MG63 (cell line): Measurements from ENCODE around the gene CACNA2D3. TPM values are rescaled to one million over a fixed set of nuclear protein-coding genes. Genes with fewer than 3 reads are reported as not detected.

ENCODE experiments used
- DNase-seq: peaks from one replicate; pipeline ENCODE4 v3.0.0-alpha.2; 2020
- H3K27me3 ChIP-seq: fragments of 250-450 bp; sonication (Bioruptor Pico); 2 replicates; pipeline ENCODE4 v1.5.1; 2020; ENCODE audit warnings: mild to moderate bottlenecking, moderate library complexity
- H3K36me3 ChIP-seq: fragments of 250-450 bp; sonication (Bioruptor Pico); 2 replicates; pipeline ENCODE4 v1.5.1; 2020; ENCODE audit warnings: mild to moderate bottlenecking, moderate library complexity
- H3K4me3 ChIP-seq: fragments of 250-450 bp; sonication (Bioruptor Pico); 2 replicates; pipeline ENCODE4 v1.5.1; 2020; ENCODE audit warnings: mild to moderate bottlenecking, moderate library complexity
- H3K9me3 ChIP-seq: fragments of 250-450 bp; sonication (Bioruptor Pico); 2 replicates; pipeline ENCODE4 v1.5.1; 2020; ENCODE audit warnings: mild to moderate bottlenecking, moderate library complexity
- total RNA-seq: library from RNA; depleted of rRNA; stranded (reverse); fragments of >200 nt; shearing (Covaris generic); gene quantifications from 2 replicates; pipeline ENCODE4 v1.2.3, GENCODE V29; 2014; ENCODE audit warnings: low replicate concordance

The CACNA2D3 gene
- total RNA-seq, 1 experiment from 2014 or later, result 2.0 TPM

DNA sequence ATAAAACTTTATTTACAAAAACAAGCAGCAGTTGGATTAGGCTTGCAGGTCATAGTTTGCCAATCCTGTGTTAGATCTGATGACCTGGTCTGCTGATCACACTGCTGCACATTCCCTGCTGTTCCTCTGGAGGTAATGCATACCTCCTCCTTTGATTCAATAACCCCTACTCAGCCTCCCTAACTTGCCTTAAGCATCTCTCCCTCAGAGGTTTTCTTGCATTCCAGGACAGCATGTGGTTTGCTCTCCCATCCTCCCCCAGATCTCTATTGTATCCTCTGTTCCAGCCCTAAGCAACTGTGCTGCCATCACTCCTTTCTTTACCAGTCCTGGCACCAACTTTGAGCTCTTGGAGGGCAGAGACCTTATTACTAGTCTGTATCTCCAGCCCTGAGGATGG lies 63.4 kb downstream of the CACNA2D3 start:
- DNase-seq, result no peak
- no peaks in the 10 kb centered on the region for H3K36me3 ChIP-seq
- no peaks in the 10 kb centered on the region for H3K27me3 ChIP-seq
- H3K9me3 ChIP-seq, result no peaks in the 10 kb centered on the region
- H3K4me3 ChIP-seq, result no peak overlapping the region

DNA sequence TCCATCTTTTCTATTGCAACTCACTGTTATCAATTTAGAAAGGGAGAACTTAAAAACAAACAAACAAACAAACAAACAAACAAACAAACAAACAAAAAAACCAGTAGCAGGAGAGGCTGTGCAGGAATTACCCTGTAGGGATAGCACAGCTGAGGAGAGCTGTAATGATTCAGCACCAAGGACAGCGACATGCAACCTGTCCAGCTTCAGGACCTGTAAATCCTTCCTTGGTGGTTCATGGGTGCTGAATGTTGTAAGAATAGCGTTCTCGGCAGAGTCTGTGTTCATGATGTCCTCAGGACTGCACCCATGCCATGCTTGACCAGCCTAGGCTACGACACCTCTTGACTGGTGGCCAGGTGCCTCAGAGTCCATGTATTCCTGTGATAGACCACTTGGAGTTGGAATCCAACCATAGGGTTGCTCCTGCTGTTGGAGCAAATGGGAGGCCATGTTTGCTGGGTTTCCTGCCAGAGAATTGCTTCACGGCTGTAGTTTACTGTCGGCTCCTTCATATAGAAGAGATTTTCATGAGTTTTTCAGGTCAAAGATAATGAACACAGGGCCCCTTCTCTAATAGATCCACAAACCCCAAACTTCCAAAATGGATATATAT lies 65.9 kb downstream of the CACNA2D3 start:
- H3K36me3 ChIP-seq, result no peaks in the 10 kb centered on the region
- no peak overlapping the region for H3K4me3 ChIP-seq
- DNase-seq, result peak; percentile 33
- no peaks in the 10 kb centered on the region for H3K27me3 ChIP-seq
- H3K9me3 ChIP-seq, result no peaks in the 10 kb centered on the region

DNA sequence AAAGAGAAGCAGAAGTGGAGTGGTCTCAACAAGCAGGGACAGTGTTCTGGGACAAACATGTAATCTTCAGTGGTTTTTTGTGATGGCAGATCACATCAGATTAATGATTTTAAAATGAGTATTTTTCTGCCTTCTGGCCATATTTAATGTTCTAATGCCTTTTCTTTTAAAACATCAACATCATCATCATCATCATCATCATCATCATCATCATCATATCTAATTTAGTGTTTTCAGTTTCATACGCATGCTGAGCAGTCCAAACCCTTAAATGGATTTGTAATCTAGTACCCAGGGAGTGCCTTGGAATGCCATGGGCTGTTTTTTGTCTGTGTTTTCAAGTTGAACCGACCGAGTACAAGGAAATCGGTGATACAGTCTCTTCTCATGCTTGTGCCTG lies 68.9 kb downstream of the CACNA2D3 start:
- H3K27me3 ChIP-seq, result no peaks in the 10 kb centered on the region
- no peaks in the 10 kb centered on the region for H3K36me3 ChIP-seq
- no peaks in the 10 kb centered on the region for H3K9me3 ChIP-seq
- DNase-seq, result no peak
- no peak overlapping the region for H3K4me3 ChIP-seq

DNA sequence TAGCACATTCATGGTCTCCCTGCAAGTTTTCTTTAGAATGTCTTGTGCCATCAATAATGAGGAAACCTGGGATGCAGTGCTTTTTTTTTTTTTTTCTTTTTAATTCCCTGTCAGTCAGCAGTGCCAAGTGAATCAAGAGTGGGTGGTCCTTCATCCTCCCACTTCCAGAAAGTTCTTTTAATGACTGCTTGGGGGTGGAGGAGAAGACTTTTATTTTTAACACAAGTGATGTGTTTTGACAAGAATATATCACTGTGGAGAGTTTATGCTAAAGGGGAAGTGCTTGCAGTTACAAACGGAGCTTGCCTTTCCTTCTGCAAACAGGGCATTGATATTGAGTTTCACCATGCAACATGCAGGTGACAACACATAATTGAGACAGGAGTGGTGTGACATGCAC lies 69.7 kb downstream of the CACNA2D3 start:
- no peak for DNase-seq
- Histone ChIP-seq H3K4me3 (no peak overlapping the region), H3K36me3 (no peaks in the 10 kb centered on the region), H3K9me3 (no peaks in the 10 kb centered on the region), H3K27me3 (no peaks in the 10 kb centered on the region)

DNA sequence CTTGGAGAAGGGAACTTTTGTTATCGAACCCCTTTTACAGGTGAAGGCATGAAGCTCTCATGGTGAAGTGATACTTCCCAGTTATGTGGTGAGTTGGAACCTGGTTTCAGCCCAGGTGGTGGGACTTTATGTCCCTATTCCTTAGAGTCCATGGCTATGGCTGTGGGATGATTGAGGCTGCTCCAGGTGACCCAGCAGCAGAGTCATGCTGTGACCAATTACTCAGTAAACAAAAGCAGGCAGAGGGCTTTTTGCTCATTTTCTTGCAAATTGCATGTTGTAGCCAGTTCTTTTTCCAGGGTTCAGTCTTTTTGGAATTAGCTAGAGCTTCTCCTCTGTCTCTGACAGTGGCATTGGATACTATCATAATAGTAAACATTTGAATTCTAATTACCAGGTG lies 70.7 kb downstream of the CACNA2D3 start:
- DNase-seq, result no peak
- H3K27me3 ChIP-seq, result no peaks in the 10 kb centered on the region
- no peaks in the 10 kb centered on the region for H3K9me3 ChIP-seq
- H3K36me3 ChIP-seq, result no peaks in the 10 kb centered on the region
- H3K4me3 ChIP-seq, result no peak overlapping the region

DNA sequence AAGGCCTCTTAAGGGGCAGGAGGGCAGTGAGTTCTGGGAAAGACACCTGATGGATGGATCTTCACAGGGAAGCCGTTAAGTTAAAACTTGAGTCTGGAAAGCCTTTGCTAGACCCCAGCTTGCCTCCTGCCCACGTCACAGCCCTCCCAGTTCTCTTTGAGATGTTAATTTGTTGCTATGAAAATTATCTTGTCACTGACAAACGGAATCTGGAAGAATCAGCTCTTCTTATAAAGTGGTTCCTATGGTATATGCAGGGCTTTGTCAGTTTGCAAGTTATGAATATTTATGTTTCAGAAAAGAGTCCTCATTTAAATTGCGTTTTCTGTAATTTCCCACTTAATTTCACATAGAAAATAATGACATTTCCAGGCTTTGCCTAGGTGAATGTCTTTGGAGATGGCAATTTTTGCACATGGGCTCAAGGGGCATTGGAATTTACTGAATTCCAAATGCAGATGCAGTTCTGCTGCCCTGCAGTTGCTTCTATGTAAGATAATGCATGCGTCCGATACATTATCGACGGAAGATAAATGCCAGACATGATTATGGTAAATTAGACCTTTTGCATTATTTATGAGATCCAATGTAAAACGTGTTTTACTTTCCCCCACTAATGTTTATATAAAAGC lies 74.1 kb downstream of the CACNA2D3 start:
- DNase-seq, result no peak
- Histone ChIP-seq H3K4me3 (no peak overlapping the region), H3K36me3 (no peaks in the 10 kb centered on the region), H3K27me3 (no peaks in the 10 kb centered on the region), H3K9me3 (no peaks in the 10 kb centered on the region)

DNA sequence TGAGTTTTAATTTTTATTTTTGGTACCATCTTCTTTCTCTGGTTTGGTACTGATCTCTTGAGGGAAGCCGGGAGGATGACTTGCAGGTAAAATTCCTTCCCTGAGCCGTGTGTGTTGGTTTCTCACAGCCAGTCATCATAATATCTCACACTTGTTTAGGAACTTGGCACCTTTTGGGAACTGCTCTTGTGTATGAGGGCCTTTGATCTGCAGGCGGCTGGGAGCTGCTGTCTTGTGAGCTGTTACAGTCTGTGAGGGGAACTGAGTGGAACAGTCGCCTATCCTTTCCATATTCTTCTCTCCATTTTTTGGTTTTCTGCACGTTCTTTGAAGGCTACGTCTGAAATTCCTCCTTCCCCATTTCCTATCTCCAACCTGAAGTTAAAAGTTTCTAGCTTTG lies 75.2 kb downstream of the CACNA2D3 start:
- no peaks in the 10 kb centered on the region for H3K9me3 ChIP-seq
- no peak overlapping the region for H3K4me3 ChIP-seq
- no peak for DNase-seq
- no peaks in the 10 kb centered on the region for H3K36me3 ChIP-seq
- H3K27me3 ChIP-seq, result no peaks in the 10 kb centered on the region

DNA sequence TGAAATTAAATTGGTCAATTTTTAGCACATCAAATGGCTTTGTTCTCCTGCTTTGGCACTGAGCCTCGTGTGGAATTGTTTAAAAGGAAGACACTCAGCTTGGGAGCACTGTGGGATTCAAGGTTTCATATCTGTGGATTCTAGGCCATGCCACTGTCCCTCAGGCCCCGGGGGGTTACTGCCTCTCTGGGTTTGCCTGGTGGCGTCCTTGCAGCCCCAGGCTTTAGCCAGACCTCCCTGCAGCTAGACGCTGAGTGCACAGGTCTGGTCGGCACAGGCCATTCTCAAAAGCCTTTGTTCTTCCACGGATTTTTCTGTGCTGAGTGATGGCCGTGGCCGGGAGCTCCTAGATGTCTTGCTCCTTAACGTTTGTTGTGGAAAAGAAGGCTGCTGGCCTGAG lies 76.2 kb downstream of the CACNA2D3 start:
- H3K27me3 ChIP-seq, result no peaks in the 10 kb centered on the region
- no peak overlapping the region for H3K4me3 ChIP-seq
- no peaks in the 10 kb centered on the region for H3K36me3 ChIP-seq
- H3K9me3 ChIP-seq, result no peaks in the 10 kb centered on the region
- no peak for DNase-seq

DNA sequence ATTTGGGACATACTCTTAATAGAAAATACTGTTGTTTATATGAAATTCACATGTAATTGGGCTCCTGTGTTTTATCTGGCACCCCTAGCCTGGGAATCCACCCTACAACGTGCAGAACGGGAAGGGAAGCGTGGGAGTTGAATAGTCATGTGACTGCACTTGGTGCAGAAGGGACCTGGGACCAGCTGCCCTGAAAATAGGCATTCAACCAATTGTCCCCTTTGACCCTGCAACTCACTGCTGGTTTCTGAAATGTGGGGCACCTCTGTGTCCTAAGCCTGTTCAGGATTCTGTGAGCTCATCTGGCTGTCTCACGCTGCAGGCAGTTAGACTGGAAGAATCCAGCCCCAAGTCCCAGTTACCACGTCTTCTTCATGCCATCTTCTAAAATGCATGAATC lies 79.7 kb downstream of the CACNA2D3 start:
- DNase-seq, result no peak
- Histone ChIP-seq H3K36me3 (no peaks in the 10 kb centered on the region), H3K9me3 (no peaks in the 10 kb centered on the region), H3K4me3 (no peak overlapping the region), H3K27me3 (no peaks in the 10 kb centered on the region)

DNA sequence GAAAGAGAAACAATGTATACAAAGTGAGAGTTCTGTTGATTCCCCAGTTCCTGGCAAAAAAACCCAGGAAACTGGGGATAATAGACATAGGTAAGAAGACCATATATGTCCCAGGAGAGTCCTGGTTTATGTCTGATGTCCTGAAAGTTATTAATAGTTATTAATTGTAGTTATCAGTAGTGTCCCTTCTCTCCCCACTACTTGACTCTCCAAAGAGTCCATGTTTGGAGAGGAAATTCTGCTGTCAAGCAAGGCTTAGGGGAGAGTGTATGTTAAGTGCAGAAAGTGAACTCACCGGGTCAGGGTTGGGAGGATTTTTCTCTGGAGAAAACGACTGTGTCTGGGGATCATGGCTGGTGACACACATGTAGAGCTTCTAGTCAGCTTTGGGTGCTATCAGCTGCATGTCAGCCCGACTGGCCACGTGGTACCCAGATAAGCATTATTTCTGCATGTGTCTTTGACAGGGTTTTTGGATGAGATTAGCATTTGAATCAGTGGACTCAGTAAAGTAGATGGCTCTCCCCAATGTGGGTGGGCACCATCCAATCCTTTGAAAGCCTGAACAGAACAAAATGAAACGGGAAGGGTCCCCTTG lies 80.4 kb downstream of the CACNA2D3 start:
- no peaks in the 10 kb centered on the region for H3K36me3 ChIP-seq
- no peak overlapping the region for H3K4me3 ChIP-seq
- DNase-seq, result no peak
- H3K9me3 ChIP-seq, result no peaks in the 10 kb centered on the region
- H3K27me3 ChIP-seq, result no peaks in the 10 kb centered on the region

DNA sequence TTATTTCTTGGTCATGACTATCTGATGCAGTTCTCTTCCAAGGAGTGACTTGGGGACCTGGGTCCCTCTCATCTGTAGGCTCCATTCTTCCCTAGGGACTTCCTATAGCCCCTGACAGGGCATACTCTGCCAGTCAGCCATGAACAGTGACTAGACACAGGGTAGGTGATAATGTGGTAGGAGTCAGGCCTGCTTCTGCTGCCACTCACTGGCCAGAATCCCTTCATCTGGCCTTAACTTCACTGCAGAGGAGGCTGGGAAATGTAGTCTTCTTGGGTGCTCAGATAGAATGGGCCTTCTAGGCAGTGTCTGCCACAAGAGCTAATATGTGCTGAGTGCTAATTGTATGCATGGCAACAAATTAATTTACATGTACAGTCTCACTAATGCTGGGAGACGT lies 84.5 kb downstream of the CACNA2D3 start:
- H3K4me3 ChIP-seq, result no peak overlapping the region
- DNase-seq, result no peak

DNA sequence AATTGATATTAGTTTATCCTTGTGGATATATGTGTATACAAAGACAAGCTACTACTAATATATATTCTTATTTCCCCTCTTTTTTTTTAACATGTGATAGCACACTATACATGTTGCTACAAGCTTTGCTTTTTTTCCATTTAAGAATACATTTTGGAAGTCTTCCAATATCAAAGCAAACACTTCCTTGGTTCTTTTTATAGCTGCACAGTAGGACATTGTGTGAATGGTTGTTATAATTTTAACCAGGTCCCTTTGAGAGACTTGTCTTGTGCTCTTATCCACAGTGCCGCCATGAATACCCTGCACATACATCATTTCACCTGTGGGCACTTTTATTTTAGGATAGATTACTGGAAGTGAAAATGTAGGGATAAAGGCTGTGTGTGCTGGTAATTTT lies 88.7 kb downstream of the CACNA2D3 start:
- Histone ChIP-seq H3K36me3 (no peaks in the 10 kb centered on the region), H3K4me3 (no peak overlapping the region), H3K9me3 (no peaks in the 10 kb centered on the region), H3K27me3 (no peaks in the 10 kb centered on the region)
- no peak for DNase-seq

More for the DNA sequence above, 84.5 kb downstream of the CACNA2D3 start:
- no peaks in the 10 kb centered on the region for H3K9me3 ChIP-seq
- H3K36me3 ChIP-seq, result no peaks in the 10 kb centered on the region
- no peaks in the 10 kb centered on the region for H3K27me3 ChIP-seq

DNA sequence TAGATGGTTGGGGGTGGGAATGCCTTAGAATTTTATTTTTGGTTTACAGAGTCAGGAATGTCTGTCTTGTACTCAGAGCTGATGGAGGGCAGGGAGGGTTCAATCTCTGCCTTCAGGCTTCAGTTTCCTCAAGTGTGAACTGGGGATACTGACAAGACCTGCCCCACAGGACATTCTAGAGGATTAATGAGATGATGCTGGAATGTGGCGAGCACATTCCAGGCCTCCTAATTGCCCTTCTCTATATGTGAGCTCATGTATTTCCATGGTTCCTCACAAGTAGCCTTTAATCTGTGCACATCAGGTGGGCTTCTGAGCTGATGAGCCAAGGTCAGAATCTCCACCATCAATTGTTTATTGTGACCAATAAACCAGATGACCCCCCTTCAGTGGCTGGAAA lies 90.4 kb downstream of the CACNA2D3 start:
- no peaks in the 10 kb centered on the region for H3K27me3 ChIP-seq
- no peak overlapping the region for H3K4me3 ChIP-seq
- H3K9me3 ChIP-seq, result no peaks in the 10 kb centered on the region
- H3K36me3 ChIP-seq, result no peaks in the 10 kb centered on the region
- no peak for DNase-seq

DNA sequence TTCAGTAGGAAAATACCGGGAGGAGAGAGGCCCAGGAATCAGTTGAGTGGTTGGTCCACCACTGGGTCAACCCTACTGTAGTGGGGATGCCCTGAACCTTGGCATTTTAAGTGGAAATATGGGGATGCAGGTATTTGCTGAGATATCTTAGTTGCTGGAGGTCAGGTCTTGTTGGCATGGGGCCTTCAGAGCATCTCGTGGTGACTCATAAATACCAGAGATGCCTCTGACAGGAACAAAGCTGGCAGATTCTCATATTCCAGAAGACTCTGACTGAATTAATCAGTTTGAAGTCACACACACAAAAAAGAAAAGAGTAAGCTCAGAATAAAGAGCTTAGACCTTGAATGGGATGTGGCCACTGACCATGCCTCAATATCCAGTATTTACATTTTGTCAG lies 91.6 kb downstream of the CACNA2D3 start:
- no peak overlapping the region for H3K4me3 ChIP-seq
- no peaks in the 10 kb centered on the region for H3K36me3 ChIP-seq
- no peaks in the 10 kb centered on the region for H3K9me3 ChIP-seq
- peak; percentile 41 for DNase-seq
- H3K27me3 ChIP-seq, result no peaks in the 10 kb centered on the region

DNA sequence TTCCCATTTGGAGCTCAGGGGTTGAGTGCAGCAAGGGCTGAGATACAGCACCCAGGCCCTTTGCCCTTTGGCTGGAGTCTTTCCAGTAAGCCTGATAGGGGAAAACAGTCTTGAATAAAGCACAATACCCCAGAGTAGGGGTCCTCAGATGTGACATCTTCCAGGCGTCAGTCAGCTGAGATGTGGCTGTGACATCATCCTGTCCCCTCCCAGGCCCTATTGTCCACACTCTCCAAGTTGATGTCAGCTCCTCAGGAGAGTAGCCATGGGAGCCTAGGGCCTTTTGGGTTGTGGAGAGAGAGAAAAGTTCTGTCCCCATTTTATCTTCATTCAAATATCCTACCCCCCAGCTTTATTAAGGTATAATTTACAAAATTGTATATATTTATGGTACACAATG lies 92.5 kb downstream of the CACNA2D3 start:
- Histone ChIP-seq H3K36me3 (no peaks in the 10 kb centered on the region), H3K27me3 (no peaks in the 10 kb centered on the region), H3K9me3 (no peaks in the 10 kb centered on the region), H3K4me3 (no peak overlapping the region)
- DNase-seq, result no peak

DNA sequence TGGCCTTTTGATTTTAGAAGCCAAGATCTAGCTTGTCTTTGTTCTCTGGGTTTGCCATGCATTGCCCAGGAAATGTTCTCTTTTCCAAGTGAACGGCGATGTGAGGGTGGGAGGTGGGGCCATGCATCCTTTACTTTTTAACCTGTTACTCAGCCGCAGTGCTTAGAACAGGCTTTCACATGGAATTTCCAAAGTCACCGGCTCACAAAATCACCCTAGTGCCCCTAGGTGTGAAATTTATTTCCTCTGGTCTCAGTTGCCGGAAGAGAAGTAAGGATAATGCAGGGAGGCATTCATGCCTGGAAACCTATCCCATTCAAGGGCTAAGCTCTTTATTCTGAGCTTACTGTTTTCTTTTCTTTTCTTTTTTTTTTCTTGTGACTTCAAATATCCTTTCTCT lies 93.2 kb downstream of the CACNA2D3 start:
- H3K4me3 ChIP-seq, result no peak overlapping the region

DNA sequence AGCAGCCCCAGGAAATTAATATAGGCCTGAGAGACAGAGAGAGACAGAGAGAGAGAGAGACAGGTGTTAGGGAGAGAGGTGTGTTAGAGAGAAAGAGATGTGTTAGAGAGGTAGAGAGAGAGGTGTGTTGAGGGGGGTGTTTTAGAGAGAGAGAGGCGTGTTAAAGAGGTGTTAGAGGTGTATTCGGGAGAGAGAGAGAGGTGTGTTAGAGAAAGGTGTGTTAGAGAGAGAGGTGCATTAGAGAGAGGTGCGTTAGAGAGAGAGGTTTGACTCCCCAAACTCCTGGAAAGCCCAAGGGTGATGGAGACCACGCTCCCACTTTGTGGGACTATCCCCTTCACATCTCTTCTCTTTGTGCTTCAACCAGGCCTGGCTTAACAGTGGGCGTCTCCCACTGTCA lies 95.5 kb downstream of the CACNA2D3 start:
- H3K36me3 ChIP-seq, result no peaks in the 10 kb centered on the region
- no peaks in the 10 kb centered on the region for H3K9me3 ChIP-seq
- H3K4me3 ChIP-seq, result no peak overlapping the region
- no peak for DNase-seq
- H3K27me3 ChIP-seq, result no peaks in the 10 kb centered on the region

More for the DNA sequence above, 93.2 kb downstream of the CACNA2D3 start:
- no peak for DNase-seq
- Histone ChIP-seq H3K36me3 (no peaks in the 10 kb centered on the region), H3K9me3 (no peaks in the 10 kb centered on the region), H3K27me3 (no peaks in the 10 kb centered on the region)

DNA sequence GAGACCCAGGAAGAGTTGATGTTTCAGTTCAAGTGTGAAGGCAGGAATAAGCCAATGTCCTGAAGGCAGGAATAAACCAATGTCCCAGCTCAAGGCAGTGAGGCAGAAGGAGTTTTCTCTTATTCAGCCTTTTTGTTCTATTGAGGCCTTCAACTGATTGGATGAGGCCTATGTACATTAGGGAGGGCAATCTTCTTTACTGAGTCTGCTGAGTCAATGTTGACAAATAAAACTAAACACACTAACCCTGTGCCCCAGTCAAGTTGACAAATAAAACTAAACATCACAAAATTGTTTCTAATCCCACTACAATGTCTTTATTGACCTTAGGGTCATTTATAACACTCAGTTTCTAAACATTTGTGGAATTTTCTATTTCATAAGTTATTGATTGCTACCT lies 100.0 kb downstream of the CACNA2D3 start:
- H3K9me3 ChIP-seq, result no peaks in the 10 kb centered on the region
- no peak overlapping the region for H3K4me3 ChIP-seq
- DNase-seq, result no peak
- H3K36me3 ChIP-seq, result no peaks in the 10 kb centered on the region
- H3K27me3 ChIP-seq, result no peaks in the 10 kb centered on the region
